ENCODE results near the gene TTBK1.

DNA sequence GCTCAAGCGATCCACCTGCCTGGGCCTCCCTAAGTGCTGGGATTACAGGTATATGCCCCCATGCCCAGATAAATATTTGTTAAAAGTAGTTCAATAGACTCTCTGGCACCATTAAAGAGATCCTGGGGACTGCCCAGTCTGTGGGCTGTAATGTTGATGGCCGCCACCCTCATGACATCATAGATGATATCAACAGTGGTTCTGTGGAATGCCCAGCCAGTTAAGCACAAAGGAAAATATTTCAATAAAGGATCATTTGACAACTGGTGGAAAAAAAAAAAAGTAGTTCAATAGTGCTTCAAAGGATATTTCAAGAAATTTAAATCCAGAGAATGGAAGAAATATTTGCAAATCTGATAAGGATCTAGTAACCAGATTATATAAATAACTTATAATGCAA, 66.9 kb downstream of the TTBK1 start:
- TF ChIP-seq, protein P1, sequence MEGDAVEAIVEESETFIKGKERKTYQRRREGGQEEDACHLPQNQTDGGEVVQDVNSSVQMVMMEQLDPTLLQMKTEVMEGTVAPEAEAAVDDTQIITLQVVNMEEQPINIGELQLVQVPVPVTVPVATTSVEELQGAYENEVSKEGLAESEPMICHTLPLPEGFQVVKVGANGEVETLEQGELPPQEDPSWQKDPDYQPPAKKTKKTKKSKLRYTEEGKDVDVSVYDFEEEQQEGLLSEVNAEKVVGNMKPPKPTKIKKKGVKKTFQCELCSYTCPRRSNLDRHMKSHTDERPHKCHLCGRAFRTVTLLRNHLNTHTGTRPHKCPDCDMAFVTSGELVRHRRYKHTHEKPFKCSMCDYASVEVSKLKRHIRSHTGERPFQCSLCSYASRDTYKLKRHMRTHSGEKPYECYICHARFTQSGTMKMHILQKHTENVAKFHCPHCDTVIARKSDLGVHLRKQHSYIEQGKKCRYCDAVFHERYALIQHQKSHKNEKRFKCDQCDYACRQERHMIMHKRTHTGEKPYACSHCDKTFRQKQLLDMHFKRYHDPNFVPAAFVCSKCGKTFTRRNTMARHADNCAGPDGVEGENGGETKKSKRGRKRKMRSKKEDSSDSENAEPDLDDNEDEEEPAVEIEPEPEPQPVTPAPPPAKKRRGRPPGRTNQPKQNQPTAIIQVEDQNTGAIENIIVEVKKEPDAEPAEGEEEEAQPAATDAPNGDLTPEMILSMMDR (conservative IDR thresholded peaks at IDR 0.05; ENCODE audit: low read depth, low read length) = no peak
- TF ChIP-seq EZH2 (IDR thresholded peaks at IDR 0.05; ENCODE audit: borderline replicate concordance, low read depth, low read length, poor library complexity, severe bottlenecking) = no peak

Measured in A673 (cell line).